Stimulated activated CD4-positive, alpha-beta T cell treated with anti-CD3 and anti-CD28 coated beads, Interleukin-15, amount 100 ng/mL, for 1 hour (primary cell): ENCODE results near the gene APBA2.
"Not testable (repeated sequence)": the region's sequence is repeated elsewhere in the genome, so short reads cannot be mapped to it uniquely, and the experiment has no call there.

Experiments
- DNase-seq, 2 donors: peaks; one replicate each; pipeline ENCODE4 v3.0.0-alpha.2; 2020; ENCODE audit warnings: low read depth in 1 of 2, low spot score in 1 of 2

APBA2 gene

DNA sequence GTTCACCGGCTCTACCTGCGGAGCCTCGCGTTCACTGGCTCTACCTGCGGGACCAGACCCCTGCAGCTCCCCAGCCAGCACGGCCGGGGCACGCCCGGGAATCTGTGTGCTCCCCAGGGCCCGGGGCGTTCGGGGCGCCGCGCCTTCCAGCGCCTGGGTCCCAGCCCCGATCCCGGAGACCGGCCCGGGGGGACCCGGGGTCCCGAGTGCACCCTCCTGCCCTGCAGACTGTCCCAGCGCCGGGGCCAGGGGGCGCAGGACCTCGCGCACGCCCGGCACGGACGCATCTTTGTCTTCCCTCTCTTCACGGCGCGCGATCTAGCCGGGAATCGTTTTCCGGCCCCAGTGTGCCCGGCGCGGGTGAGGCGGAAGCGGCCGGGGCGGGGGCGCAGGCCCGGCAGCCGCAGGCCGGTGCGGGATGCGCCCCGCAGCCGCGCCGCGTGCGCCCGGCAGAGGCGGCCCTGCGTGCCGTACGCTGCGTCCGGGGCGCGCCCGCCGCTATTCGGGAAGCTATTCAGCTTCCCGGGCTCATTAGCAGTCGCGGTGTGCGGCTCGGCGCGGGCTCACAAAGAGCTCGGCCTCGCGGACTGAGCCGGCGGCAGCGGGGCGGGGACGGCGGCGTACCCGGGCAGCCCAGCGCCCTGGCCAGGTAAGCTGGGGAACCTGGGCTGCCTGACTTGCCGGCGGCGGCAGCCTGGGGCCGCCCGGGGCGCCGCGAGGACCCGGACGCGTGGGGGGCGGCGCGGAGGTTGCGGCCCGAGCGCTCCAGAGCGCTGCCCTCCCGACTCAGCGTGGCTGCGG, at the start of gene APBA2:
APBA2 (plus strand) TSS at position 345 of the 801 bp plus-strand sequence. CDS start 167,911 bp downstream, outside the sequence.
- peak; percentile 9 to 42 for DNase-seq

DNA sequence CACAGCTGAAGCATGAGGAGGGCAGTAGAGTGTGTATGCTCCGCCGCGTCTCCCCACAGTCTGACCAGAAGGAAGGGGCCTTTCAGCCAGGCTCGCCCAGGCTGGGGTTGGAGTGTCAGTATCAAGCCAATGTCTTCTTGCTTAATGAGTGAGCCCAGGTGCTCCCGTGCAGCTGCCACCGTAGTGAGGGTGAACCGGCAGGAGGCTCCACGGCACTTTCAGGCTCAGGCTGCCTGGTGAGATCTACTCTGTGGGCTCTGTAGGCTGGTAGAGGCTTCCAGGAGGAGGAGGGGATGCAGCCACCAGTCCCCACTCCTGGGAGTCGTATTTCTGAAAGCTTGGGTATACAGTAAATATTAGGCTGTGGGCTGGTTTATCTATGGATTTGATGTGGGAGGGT, 45.5 kb upstream of the APBA2 start:
- DNase-seq, result not testable (repeated sequence)

DNA sequence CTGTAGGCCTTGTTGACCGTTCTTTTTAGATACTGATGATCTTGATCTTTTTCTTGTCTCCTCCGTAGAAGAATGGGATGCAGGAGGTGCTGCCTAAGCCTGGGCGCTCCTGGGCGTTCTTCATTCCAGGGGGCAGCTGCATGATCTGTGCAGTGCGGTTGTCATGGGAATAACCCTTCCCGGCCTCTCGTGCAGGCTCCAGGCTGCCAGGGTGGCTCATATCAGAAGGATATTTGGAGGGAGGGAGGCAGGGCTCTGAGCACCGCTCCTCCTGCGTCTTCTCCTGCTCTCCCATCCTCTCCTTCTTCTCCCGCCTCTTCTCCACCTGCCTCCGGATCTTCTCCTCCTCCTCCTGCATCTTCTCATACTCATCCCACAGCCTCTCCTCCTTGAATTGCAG, 43.6 kb upstream of the APBA2 start:
- DNase-seq, result not testable (repeated sequence)

DNA sequence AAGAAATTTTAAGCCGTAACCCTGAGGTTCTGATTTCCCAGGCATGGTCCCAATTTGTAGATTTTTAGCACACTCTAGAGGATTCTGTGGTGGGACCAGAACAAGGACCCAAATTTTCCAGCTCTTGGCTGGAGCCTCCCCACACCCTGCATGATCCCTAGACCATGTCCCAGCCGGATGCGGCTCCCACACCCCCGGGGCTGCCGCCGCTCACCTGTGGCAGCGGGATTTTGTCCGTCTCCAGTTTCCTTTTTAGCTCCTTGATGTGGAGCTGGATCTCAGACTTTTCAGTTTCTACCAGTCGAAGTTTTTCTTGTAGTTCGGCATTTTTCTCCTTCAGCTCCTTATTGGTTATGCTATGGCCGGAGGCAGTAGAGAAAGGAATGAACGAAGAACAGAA, 42.3 kb upstream of the APBA2 start:
- not testable (repeated sequence) for DNase-seq

DNA sequence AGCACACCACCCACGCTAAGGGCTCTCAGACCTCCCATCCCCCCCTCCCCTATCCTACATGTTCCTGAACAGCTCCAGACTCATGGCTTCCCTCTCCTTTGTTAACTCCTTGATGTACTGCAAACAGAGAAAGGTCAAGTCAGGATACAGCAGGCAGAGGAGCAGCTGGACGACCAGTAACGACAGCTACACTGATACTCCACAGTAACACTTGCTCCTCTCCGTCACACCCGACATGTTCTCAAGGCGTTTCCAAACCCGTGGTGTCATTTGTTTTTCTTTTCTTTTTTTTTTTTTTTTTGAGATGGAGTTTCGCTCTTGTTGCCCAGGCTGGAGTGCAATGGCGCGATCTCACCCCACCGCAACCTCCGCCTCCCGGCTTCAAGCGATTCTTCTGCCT, 41.6 kb upstream of the APBA2 start:
- DNase-seq, result not testable (repeated sequence)

DNA sequence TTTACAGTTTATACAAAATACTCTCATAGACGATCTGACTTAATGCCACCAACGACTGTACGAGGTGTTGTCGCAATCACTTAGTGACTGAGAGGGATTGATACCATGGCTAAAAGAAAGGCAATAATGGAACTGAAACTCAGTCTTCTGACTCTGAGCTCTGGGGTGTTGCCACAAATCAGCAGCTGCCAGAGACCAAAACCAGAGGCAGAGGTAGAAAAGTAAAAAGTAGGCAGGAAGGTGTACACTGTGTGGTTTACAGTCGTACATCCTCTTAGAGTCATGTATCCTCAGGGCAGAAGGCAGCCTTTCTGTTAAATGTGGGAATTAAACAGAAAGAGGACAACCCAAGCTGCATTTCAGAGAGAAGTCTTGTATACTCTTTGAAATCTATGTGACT, 38.5 kb upstream of the APBA2 start:
- not testable (repeated sequence) for DNase-seq

DNA sequence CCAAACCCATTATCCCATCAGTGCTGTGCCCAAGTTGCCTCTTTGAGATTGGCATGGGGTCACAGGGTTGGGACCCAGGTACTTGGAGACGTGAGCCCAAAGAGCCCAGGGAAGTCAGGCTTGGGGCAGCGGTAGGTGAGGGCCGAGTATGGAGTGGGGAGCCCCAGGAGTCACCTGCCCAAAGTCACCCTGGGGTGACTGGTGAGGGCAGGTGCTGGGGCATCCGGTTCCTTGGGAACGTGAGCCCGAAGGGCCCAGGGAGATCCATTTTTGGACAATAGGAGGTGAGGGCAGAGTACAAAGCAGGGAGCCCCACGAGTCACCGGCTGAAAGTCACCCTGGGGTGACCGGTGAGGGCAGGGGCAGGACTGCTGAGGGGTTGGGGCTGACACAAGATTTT, 37.8 kb upstream of the APBA2 start:
- DNase-seq, result not testable (repeated sequence)

DNA sequence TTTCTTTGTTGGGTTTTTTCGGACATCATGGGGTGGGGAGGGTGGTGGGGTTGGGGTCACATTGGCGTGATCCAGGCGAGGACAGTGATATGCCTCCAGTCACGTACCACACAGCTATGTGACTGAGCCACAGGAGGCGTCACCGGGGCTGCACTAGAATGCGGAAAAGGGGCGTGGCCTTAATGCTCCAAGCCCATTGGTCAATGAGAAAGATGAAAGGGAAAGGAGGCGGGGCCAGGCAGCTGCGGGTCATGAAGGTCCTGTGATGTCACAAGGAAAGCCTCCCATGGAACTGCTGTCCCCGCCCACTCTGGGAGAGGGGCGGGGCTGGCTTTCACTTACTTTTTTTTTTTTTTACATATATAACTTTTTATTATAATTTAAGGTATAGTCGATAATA, 37.3 kb upstream of the APBA2 start, which contains the start of gene GOLGA6L7:
GOLGA6L7 (minus strand) TSS at position 124 of the 400 bp plus-strand sequence; CDS start at position 29, 95 bp downstream.
- not testable (repeated sequence) for DNase-seq

DNA sequence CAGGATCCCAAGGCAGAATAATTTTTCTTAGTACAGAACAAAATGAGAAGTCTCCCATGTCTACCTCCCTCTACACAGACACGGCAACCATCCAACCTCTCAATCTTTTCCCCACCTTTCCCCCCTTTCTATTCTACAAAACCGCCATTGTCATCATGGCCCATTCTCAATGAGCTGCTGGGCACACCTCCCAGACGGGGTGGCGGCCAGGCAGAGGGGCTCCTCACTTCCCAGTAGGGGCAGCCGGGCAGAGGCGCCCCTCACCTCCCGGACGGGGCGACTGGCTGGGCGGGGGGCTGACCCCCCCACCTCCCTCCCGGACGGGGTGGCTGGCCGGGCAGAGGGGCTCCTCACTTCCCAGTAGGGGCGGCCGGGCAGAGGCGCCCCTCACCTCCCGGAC, 36.5 kb upstream of the APBA2 start:
- DNase-seq, result not testable (repeated sequence)

DNA sequence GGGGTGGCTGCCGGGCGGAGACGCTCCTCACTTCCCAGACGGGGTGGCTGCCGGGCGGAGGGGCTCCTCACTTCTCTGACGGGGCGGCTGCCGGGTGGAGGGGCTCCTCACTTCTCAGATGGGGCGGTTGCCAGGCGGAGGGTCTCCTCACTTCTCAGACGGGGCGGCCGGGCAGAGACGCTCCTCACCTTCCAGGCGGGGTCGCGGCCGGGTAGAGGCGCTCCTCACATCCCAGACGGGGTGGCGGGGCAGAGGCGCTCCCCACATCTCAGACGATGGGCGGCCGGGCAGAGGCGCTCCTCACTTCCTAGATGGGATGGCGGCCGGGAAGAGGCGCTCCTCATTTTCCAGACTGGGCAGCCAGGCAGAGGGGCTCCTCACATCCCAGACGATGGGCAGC, 36.0 kb upstream of the APBA2 start:
- not testable (repeated sequence) for DNase-seq

DNA sequence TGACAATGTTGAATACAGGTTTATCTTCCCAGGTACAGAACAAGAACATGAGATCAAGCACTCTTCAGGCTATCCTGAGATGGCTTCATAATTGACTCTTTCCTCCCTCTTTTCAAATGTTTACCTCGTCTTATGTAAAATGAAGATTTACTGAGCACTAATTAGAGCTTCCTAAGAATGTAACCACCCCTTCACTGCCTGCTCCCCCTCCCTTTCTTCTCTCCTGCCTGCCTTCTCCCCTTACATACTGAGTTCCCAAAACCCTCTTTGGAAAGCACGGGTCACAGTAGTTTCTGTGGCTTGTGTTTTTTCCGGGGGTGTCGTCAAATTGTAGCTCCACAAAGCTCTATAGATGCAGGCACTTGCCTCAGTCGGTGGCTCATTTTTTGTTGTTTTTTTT, 32.1 kb upstream of the APBA2 start:
- DNase-seq, result not testable (repeated sequence)

DNA sequence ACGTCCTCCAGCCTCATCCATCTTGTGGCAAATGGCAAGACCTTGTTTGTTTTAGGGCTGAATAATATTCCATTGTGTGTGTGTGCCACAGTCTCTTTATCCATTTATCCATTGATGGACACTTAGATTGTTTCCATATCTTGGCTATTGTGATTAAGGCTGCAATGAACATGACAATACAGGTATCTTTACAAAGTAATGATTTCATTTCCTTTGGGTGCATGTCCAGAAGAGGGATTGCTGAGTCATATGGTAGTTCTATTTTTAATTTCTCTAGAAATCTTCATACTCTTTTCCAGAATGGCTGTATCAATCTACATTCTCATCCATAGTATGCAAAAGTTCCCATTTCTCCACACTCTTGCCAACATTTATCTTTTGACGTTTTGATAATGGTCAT, 31.2 kb upstream of the APBA2 start:
- not testable (repeated sequence) for DNase-seq

DNA sequence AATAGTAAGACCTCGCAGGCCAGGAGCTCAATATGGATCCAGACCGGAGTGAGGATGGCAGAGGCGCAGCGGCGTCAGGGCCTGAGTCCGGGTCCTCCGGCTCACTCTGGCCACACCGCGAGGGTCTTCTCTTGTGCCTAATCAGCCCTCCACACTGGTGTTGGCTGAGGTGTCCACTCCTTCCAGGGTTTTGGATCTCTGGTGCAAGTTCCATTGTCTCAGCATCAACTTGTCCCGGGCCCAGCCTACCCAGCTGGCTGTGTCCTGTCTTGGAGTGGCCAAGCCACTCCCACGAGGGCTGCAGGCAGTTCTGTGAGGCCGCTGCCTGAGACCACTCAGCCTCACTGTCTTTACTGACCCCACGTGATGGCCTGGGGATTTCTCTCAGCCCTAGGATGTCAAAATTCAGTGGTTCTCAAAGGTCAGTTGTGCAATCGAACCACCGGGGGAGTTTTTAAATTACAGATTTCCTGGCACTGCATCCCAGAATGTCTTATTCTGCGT, 24.7 kb upstream of the APBA2 start:
- no peak for DNase-seq

DNA sequence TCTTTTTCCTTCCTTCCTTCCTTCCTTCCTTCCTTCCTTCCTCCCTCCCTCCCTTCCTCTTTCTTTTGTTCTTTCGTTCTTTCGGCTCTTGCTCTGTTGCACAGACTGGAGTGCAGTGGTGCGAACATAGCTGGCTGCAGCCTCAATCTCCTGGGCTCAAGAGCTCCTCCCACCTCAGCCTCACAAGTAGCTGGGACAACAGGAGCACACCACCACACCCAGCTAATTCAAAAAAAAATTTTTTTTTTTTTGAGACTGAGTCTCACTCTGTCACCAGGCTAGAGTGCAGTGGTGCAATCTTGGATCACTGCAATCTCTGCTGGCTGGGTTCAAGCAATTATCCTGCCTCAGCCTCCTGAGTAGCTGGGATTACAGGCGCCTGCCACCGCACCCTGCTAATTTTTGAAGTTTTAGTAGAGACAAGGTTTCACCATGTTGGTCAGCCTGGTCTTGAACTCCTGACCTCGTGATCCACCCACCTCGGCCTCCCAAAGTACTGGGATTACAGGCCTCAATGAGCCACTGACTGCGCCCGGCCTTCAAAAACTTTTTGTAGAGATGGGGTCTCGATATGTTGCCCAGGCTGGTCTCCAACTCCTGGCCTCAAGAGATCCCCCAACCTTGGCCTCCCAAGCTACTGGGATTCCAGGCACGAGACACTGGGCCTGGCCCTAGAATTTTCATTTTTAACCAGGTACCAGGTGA, 24.0 kb upstream of the APBA2 start:
- DNase-seq, result not testable (repeated sequence)

DNA sequence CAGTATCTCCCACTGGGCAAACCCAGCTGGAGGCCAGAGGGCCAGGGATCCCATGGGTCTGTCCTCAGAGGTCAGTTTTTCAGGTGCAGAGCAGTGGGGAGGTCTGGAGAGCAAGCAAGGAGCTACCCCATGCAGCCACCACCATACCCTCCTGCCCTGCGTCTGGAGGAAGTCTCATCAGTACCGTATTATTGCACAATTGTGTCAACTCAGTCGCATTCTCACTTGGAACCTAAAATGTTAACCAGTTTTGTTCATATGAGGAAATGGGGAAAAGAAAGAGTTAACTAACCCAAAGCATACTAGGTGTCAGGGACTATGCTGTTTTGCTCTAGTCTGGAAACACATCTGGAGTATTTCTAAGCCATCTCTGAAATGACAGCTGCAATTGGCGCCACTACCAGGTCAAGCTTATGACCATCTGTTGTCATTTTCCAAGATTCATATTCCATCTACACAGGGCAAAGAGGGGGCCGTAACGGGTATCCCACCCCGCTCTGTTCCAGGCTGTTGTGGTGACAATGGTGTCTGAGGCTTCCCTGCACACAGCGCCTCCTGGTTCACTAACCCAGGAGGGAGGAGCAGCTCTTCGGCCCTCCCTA, 16.9 kb upstream of the APBA2 start:
- DNase-seq, result no peak

DNA sequence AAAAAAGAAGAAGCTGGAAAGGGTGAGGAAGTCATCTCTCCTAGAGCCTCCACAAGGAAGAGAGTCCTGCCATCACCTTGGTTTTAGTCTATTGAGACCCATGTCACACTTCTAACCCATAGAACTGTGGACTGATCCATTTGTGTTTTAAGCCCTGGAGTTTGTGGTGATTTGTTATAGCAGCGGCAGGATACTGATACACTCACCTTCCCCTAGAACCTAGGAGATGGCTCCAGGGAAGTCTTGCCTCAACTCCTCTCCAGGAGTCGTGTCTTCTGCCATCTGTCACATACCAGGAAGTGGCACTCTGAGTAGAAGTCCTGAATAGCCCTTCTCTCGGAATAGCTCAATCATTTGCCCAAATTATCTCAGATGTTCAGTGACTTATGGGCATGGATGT, 14.6 kb upstream of the APBA2 start:
- DNase-seq, result no peak

DNA sequence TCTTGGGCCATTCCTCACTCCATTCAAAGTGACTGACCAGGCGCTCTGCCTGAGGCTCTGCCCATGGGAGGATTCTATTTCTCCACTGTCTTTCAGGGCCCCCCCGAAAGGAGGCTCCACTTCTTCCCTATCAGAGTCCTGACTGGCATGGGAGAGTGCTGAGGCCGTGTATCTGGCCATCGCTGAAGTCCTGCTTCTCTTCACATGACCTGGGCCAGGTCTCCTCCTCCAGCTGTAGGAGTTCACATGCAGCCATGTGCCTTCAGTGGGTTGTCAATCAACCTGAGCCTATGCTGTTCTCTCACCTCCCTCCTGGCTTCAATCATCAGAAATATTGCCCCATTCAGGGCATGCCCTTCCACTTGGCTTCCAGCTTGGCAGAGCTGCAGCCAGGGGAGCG, 12.8 kb upstream of the APBA2 start:
- no peak for DNase-seq

DNA sequence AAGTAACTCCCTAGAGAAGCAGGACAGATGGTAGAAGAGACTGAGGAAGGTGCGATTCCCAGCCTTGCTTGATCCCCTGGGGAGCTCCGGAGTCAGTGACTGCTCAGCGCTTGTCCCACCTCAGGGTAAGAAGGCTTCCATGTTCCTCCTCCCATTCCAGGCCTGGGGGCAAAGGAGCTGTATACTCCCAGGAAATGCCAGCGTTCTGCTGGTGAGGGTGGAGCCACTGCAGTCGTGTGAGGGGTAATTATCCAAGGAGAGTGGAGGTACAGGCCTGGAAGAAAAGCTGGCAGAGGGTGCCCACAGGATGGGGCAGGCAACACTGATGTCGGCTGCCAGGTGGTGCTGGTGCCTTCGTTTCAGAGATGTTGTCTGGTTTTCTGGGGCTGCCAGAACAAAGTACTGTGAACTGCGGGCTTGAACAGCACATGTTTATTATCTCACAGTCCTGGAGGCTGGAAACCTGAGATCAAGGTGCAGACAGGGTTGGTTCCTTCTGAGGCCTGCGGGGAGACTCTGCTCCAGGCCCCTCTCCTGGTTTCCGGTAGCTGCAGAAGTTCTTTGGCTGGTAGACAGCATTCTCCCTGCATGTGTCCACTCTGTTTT, 12.1 kb upstream of the APBA2 start:
- no peak for DNase-seq

DNA sequence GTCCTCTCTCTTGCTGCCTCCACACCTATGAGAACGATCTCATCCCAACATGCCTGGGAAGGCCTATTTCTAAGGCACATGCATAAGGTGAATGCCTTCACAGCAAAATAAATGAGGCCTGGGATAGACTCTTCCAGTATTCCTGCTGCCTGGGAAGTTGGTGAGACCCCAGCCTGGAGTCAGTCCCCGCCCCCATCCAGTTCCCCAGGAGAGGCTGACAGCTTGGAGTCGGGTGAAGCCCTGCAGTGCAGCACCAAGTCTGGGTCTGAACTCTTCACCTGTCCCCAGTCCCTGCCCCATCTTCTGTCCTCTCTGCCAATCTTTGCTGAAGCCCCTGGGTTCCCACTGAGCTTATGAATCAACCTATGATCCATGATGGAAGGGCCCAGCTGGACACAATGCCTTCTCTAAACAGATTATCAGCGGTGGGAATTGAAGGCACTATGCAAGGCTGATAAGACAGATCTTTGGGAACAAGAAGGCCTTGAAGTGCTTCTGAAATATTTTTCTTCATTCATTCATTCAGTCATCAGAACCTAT, 10.2 kb upstream of the APBA2 start:
- no peak for DNase-seq

DNA sequence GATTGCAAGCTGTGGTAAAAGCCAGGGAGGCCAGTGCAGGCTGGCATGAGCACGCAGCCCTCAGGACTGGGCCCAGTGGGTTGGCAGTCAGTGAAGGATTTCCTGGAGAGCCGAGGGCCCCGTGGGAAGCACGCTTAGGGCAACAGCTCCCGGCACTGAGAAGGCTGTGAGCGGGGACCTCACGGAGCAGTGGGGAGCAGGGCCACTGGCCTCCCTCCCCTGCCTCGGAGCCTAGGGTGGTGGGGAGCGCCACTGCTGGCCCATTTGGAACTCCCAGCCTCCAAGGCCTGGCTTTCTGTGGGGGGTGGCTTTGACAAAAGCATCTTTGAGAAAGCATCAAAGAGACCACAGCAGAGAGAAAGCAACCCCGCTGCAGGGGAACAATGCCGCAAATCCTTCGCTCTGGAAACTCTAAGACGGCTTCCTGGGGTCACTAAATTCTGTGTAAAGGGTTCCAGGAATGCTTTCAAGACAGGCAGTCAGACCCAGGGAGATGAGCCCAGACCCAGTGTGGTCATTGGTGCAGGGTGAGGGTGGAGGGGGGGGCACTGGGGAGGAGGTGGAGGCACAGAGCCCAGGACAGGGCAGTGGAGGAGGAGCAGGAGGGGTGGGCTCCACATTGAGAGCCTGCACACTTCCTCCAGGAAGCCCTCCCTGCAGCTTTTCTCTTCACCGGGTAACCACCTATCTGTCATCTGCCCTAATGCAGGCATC, 9.5 kb upstream of the APBA2 start:
- DNase-seq, result no peak

DNA sequence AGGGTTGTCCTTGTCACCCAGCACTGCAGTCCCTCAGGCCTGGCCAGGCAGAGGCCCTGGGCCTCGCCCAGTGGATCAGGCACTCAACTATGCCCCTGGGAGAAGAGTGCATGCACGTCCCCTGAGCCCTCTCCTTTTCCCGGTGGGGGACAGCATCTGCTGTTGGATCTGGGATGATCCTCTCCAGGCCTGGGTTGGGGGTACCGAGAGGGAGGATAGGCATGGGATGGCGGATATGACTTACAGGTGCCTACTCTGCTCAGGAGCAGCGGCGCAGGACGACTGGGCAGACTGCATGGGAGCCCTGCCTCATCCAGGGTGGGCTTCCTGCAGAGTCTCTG, 9.0 kb upstream of the APBA2 start:
- no peak for DNase-seq
